H1 (cell line): ENCODE data around the gene ASTN2. TPM values are rescaled to one million over a fixed set of nuclear protein-coding genes. Genes with fewer than 3 reads are reported as not detected.

Source experiments
- CTCF ChIA-PET: fragments of 300-600 bp; sonication (Branson Sonifier 250); formaldehyde crosslinking; loops from one replicate; lab custom pipeline; 2021; ENCODE audit not compliant: partially characterized antibody; lab: Charles Lee
- POLR2A ChIA-PET: fragments of 300-600 bp; sonication (Branson Sonifier 250); formaldehyde crosslinking; loops from one replicate; lab custom pipeline; 2021; ENCODE audit warnings: inconsistent platforms; ENCODE audit not compliant: partially characterized antibody; lab: Charles Lee
- DNase-seq, 2 experiments: peaks; one replicate each; pipeline versions ENCODE4 v3.0.0 to v3.0.0-alpha.2; 2010 to 2022; ENCODE audit warnings: low spot score in 2 of 2, low read depth in 1 of 2, mixed read lengths in 1 of 2
- FAIRE-seq: peaks from 2 replicates; lab custom pipeline; 2011; peaks lifted over from hg19 to GRCh38; lab: Jason Lieb, UNC
- H2AFZ ChIP-seq: 2 replicates; pipeline ENCODE4 v1.8.1; 2012; ENCODE audit warnings: low read length, inconsistent platforms
- H2AK5ac ChIP-seq: 2 replicates; pipeline ENCODE4 v1.6.1; 2013; ENCODE audit warnings: low read depth, low read length
- H2BK120ac ChIP-seq: replicated peaks from 2 replicates; pipeline ENCODE3; 2013; ENCODE audit warnings: low read depth, low read length, inconsistent platforms
- H2BK12ac ChIP-seq: 2 replicates; pipeline ENCODE4 v1.6.1; 2013; ENCODE audit warnings: low read depth, low read length
- H2BK15ac ChIP-seq: 2 replicates; pipeline ENCODE4 v1.6.1; 2013; ENCODE audit warnings: low read length
- H2BK20ac ChIP-seq: 2 replicates; pipeline ENCODE4 v1.6.1; 2013; ENCODE audit warnings: low read length
- H2BK5ac ChIP-seq: 2 replicates; pipeline ENCODE4 v1.6.1; 2013; ENCODE audit warnings: low read depth, low read length
- H3K14ac ChIP-seq: 2 replicates; pipeline ENCODE4 v1.6.1; 2013; ENCODE audit warnings: inconsistent platforms; ENCODE audit not compliant: insufficient read length
- H3K18ac ChIP-seq: 2 replicates; pipeline ENCODE4 v1.6.1; 2013; ENCODE audit warnings: low read length; ENCODE audit errors: extremely low read depth
- H3K23ac ChIP-seq: 2 replicates; pipeline ENCODE4 v1.6.1; 2013; ENCODE audit warnings: inconsistent platforms; ENCODE audit not compliant: insufficient read length
- H3K23me2 ChIP-seq: 2 replicates; pipeline ENCODE4 v1.6.1; 2013; ENCODE audit warnings: low read depth, low read length
- H3K27ac ChIP-seq: 2 replicates; pipeline ENCODE4 v1.6.1; 2011; ENCODE audit warnings: low read depth, low read length, inconsistent platforms
- H3K27me3 ChIP-seq, 4 experiments: replicated peaks in 1 of 4; 1 replicate in 1 of 4; 2 replicates in 3 of 4; pipeline versions ENCODE4 v1.6.1 to v1.8.1; 2011 to 2013; ENCODE audit warnings: low read length in 3 of 4, mild to moderate bottlenecking in 3 of 4, inconsistent platforms in 2 of 4, mixed read lengths in 2 of 4, moderate library complexity in 1 of 4; ENCODE audit not compliant: control insufficient read depth in 3 of 4, insufficient read depth in 3 of 4; ENCODE audit errors: extremely low read depth in 1 of 4
- H3K36me3 ChIP-seq, 4 experiments: 2 replicates each; pipeline versions ENCODE4 v1.6.1 to v1.8.1; 2011 to 2013; ENCODE audit warnings: mild to moderate bottlenecking in 4 of 4, low read length in 3 of 4, moderate library complexity in 2 of 4, control low read depth in 1 of 4, inconsistent platforms in 1 of 4; ENCODE audit not compliant: insufficient read depth in 4 of 4, control insufficient read depth in 2 of 4
- H3K4ac ChIP-seq: replicated peaks from 2 replicates; pipeline ENCODE3; 2013; ENCODE audit warnings: low read length, low read depth, mixed read lengths, inconsistent platforms; ENCODE audit not compliant: insufficient read length
- H3K4me1 ChIP-seq, 4 experiments: replicated peaks in 1 of 4; 1 replicate in 1 of 4; 2 replicates in 3 of 4; pipeline versions ENCODE4 v1.6.1 to v1.8.1; 2011 to 2013; ENCODE audit warnings: low read length in 3 of 4, inconsistent platforms in 2 of 4, mixed read lengths in 1 of 4; ENCODE audit not compliant: insufficient read depth in 4 of 4, control insufficient read depth in 3 of 4
- H3K4me2 ChIP-seq, 2 experiments: 2 replicates each; pipeline versions ENCODE4 v1.6.1 to v1.8.1; 2011 to 2013; ENCODE audit warnings: low read depth in 2 of 2, low read length in 2 of 2, control low read depth in 1 of 2, inconsistent platforms in 1 of 2, mild to moderate bottlenecking in 1 of 2; ENCODE audit not compliant: insufficient read depth in 1 of 2
- H3K4me3 ChIP-seq, 4 experiments: fragments of 200-600, 300-600 bp in 1 of 4; sonication (generic), shearing (Covaris generic), sonication (Bioruptor Twin) in 1 of 4; 2 replicates each; pipeline versions ENCODE4 v1.5.1 to v1.8.1; 2011 to 2016; ENCODE audit warnings: low read length in 4 of 4, low read depth in 3 of 4, control low read depth in 2 of 4, inconsistent platforms in 2 of 4, mild to moderate bottlenecking in 2 of 4, mixed read lengths in 1 of 4, moderate library complexity in 1 of 4; ENCODE audit not compliant: insufficient read depth in 2 of 4; ENCODE audit errors: extremely low read depth in 1 of 4
- H3K56ac ChIP-seq: replicated peaks from 2 replicates; pipeline ENCODE3; 2013; ENCODE audit warnings: low read depth, mild to moderate bottlenecking, mixed read lengths, low read length, inconsistent platforms; ENCODE audit not compliant: insufficient read length
- H3K79me1 ChIP-seq: 2 replicates; pipeline ENCODE4 v1.6.1; 2013; ENCODE audit warnings: low read depth, low read length, control low read depth
- H3K79me2 ChIP-seq, 2 experiments: 2 replicates each; pipeline versions ENCODE4 v1.6.1 to v1.8.1; 2012 to 2013; ENCODE audit warnings: low read length in 2 of 2, mild to moderate bottlenecking in 2 of 2, inconsistent platforms in 1 of 2; ENCODE audit not compliant: insufficient read depth in 2 of 2, control insufficient read depth in 1 of 2
- H3K9ac ChIP-seq, 4 experiments: replicated peaks in 1 of 4; 1 replicate in 1 of 4; 2 replicates in 3 of 4; pipeline versions ENCODE4 v1.6.1 to v1.8.1; 2011 to 2013; ENCODE audit warnings: low read depth in 3 of 4, low read length in 3 of 4, control low read depth in 2 of 4, mild to moderate bottlenecking in 2 of 4, moderate library complexity in 2 of 4, inconsistent platforms in 1 of 4; ENCODE audit errors: extremely low read depth in 1 of 4
- H3K9me3 ChIP-seq, 2 experiments: 2 replicates each; pipeline versions ENCODE4 v1.6.1 to v1.8.1; 2012 to 2013; ENCODE audit warnings: mild to moderate bottlenecking in 2 of 2, moderate library complexity in 2 of 2, control low read depth in 1 of 2, inconsistent platforms in 1 of 2, low read depth in 1 of 2, low read length in 1 of 2, mixed read lengths in 1 of 2; ENCODE audit not compliant: insufficient read depth in 2 of 2
- H4K20me1 ChIP-seq, 2 experiments: replicated peaks in 1 of 2; 2 replicates each; pipeline versions ENCODE3 to v1.8.1; 2011 to 2013; ENCODE audit warnings: inconsistent platforms in 2 of 2, low read length in 2 of 2, mild to moderate bottlenecking in 1 of 2; ENCODE audit not compliant: insufficient read depth in 2 of 2, control insufficient read depth in 1 of 2
- H4K5ac ChIP-seq: 2 replicates; pipeline ENCODE4 v1.6.1; 2013; ENCODE audit warnings: low read length, low read depth, mixed read lengths, inconsistent platforms; ENCODE audit not compliant: insufficient read length
- H4K8ac ChIP-seq: 2 replicates; pipeline ENCODE4 v1.8.0; 2013; ENCODE audit warnings: mild to moderate bottlenecking, moderate library complexity, low read length, inconsistent platforms; ENCODE audit not compliant: insufficient read depth; ENCODE audit errors: extremely low read depth
- H4K91ac ChIP-seq: replicated peaks from 2 replicates; pipeline ENCODE3; 2013; ENCODE audit warnings: low read length, mixed read lengths, inconsistent platforms; ENCODE audit not compliant: insufficient read length
- MAFK ChIP-seq: IDR thresholded peaks from 2 replicates; pipeline ENCODE4 v1.6.1; 2012; ENCODE audit warnings: low read depth, mild to moderate bottlenecking, improper control_type of control experiment, low read length
- SP2 ChIP-seq: IDR thresholded peaks from 2 replicates; pipeline ENCODE4 v1.6.1; 2012; ENCODE audit warnings: mild to moderate bottlenecking, low read length, inconsistent platforms
- polyA plus RNA-seq, 7 experiments: library from polyadenylated mRNA; depleted of rRNA in 3 of 7; stranded (reverse) in 5 of 7; unstranded in 2 of 7; fragments of >200 nt in 5 of 7; fragments of 200-250 nt in 2 of 7; gene quantifications; 1 replicate in 5 of 7; 2 replicates in 1 of 7; 4 replicates in 1 of 7; pipeline versions ENCODE4 v1.2.1 to v1.2.3, GENCODE V29; 2011 to 2013; ENCODE audit warnings: missing spikeins in 2 of 7, mixed read lengths in 2 of 7
- total RNA-seq: library from RNA; stranded (reverse); fragmentation: NEBNext Ultra II Directional; extraction: Animal tissue kit (Norgen Biotek cat#: 25700); gene quantifications from 2 replicates; pipeline ENCODE4 v1.2.1, GENCODE V29; 2021
- TF ChIP-seq, protein P1 (sequence below), 3 experiments: IDR thresholded peaks; 1 replicate in 2 of 3; 2 replicates in 1 of 3; pipeline versions ENCODE4 v1.5.1 to v1.6.1; 2011; ENCODE audit warnings: low read length in 3 of 3, mild to moderate bottlenecking in 3 of 3, inconsistent platforms in 2 of 3, low read depth in 1 of 3, moderate library complexity in 1 of 3; ENCODE audit not compliant: insufficient read depth in 1 of 3; ENCODE audit errors: control extremely low read depth in 1 of 3

ASTN2 gene
- total and polyA plus RNA-seq, 2 of the 8 experiments (the other 6 are each of a cell fraction or from before 2014, with no cell fraction given), result 8.2 to 13.7 TPM

DNA sequence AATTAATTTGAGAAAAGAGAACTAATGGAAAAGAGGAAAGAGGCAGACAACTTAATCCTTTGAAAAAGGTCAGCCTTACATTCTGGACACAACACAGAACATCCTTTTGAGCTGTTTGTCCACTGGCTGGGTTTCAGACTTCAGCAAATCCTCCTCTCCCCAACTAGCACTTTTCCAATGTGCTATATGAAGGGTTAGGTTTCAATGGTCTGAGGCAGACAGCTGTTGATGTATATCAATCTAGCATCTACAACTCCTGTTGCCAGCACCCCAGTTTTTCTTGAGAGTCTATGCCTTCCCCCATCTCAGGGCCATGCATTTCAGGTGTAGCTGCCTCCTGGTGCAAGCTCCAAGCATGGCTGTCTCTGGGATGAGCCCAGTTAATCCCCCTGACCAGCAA is 553.5 kb downstream of the ASTN2 start:
- DNase-seq (no peak), FAIRE-seq (no peak)
- Histone ChIP-seq H3K23me2 (no peaks in the 10 kb centered on the region), H3K4me2 (no peak overlapping the region), H2BK5ac (no peak overlapping the region), H3K27me3 (no peaks in the 10 kb centered on the region), H2BK12ac (no peak overlapping the region), H3K36me3 (no peaks in the 10 kb centered on the region), H4K91ac (no peak overlapping the region), H3K4ac (no peak overlapping the region), H3K4me3 (no peak overlapping the region), H3K56ac (no peak overlapping the region), H3K14ac (no peak overlapping the region), H2BK20ac (no peak overlapping the region), H3K27ac (no peak overlapping the region), H4K8ac (no peak overlapping the region), H3K9ac (no peak overlapping the region), H3K23ac (no peak overlapping the region), H2BK120ac (no peak overlapping the region), H3K4me1 (peaks cover 0 to 1% (median 0%) of the 10 kb centered on the region in 4 experiments; a peak in 2 of 7 replicates), H3K9me3 (no peaks in the 10 kb centered on the region), H2AK5ac (no peak overlapping the region), H2BK15ac (no peak overlapping the region), H4K20me1 (no peaks in the 10 kb centered on the region), H3K79me2 (no peaks in the 10 kb centered on the region), H2AFZ (no peak overlapping the region), H4K5ac (no peak overlapping the region), H3K18ac (no peak overlapping the region), H3K79me1 (no peaks in the 10 kb centered on the region)
- POLR2A ChIA-PET, result no interaction called here
- no peak for TF ChIP-seq SP2
- TF ChIP-seq, protein P1, sequence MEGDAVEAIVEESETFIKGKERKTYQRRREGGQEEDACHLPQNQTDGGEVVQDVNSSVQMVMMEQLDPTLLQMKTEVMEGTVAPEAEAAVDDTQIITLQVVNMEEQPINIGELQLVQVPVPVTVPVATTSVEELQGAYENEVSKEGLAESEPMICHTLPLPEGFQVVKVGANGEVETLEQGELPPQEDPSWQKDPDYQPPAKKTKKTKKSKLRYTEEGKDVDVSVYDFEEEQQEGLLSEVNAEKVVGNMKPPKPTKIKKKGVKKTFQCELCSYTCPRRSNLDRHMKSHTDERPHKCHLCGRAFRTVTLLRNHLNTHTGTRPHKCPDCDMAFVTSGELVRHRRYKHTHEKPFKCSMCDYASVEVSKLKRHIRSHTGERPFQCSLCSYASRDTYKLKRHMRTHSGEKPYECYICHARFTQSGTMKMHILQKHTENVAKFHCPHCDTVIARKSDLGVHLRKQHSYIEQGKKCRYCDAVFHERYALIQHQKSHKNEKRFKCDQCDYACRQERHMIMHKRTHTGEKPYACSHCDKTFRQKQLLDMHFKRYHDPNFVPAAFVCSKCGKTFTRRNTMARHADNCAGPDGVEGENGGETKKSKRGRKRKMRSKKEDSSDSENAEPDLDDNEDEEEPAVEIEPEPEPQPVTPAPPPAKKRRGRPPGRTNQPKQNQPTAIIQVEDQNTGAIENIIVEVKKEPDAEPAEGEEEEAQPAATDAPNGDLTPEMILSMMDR (IDR thresholded peaks at IDR 0.05; ENCODE audit: control extremely low read depth in 1 of 3, insufficient read depth in 1 of 3, low read depth in 1 of 3, low read length in 3 of 3), result no peak
- no peak for TF ChIP-seq MAFK
- CTCF ChIA-PET, result interaction anchor here (0.6 to 12.4 kb wide), 51 partner anchors 8 to 644 kb away, joined by 3 to 308 read pairs (median 5); no protein-coding TSS in a partner anchor
